RKO (cell line): ENCODE data around the gene FYN.
A peak's percentile ranks its signal among the peaks of the same experiment; 100 is the strongest.

Experiments
- DNase-seq: peaks from one replicate; pipeline ENCODE4 v3.0.0-alpha.2; 2016; ENCODE audit warnings: low spot score

Gene FYN

GRCh38 chr6:111747829-111748228, 125.4 kb downstream of the FYN start:
- no peak for DNase-seq

DNA sequence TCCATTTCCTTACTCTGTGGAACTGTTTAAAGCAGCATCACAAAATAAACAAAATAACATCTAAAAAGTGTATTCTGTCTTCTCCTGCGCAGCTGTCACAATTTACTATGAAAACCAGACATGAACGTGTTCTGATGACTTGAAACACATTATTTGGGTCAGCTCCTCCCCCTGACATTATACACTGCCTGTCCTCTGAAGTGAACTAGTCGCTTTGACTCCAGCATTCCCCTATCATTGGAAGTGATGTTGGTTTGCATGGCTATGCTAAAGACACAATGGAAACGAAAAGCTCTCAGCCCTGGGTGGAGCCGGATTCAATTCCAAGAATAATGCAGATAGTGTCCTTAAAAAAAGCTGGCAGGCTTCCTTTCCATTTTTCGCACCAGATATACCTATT, 125.9 kb downstream of the FYN start:
- no peak for DNase-seq

- no peak for DNase-seq
These were observed 126.3 kb downstream of the FYN start for GRCh38 chr6:111746983-111747382.

DNA sequence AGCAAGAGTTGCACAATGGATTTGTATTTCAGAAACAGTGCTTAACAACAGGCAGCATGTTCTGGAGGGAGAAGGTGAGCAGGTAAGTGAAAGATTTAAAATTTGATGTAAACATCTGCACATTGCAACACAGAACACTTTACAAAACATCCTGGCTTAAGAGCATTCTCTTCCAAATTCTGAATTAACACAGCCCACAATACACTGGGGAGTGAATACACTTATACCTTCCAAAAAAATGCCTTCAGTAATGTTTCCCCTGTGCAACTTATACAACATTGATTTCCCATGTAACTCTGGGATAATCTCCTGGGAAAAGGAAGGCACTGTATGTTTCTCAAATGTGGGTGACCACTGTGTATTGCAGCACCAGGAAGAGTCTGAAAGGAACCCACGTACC, 127.6 kb downstream of the FYN start:
- DNase-seq = no peak

GRCh38 chr6:111745186-111745585, 128.1 kb downstream of the FYN start:
- DNase-seq = no peak

DNA sequence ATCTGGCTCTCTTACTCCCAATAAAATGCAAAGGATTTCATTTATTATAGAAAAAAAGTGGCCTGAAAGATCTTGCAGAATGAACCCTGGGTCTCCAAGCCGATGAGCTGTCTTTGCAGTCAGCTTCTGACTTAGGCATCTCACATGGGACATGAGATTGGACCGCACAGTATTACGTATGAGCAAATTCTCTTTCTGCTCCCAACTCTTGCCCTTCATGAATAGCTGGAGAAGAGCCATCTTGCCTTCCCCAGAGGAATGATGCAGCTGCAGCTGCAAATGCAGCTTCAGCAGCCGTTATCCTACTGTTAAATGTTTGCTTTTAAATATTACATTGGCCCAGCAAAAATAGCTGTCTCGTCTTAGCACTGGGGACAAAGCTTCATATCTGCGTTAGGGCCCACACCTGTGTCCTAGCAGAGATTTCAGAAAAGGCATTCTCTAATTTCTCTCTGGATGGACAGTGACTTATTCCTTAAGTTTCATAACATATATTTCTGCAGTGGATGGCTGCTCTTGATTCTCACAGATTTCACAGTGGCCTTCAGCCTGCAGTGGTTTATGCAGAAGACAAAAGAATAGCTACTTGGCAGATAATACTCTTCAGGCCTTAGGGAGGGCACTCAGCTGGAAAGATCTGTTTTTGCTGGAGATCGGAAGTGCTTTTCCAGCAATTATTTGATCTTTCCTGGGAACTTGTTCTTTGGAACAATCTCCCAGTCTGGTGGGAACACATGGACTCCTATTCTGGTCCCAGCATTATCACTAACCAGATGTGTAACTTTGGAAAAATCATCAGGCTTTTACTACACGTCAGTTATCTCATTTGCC, 129.2 kb downstream of the FYN start:
- no peak for DNase-seq

- no peak for DNase-seq
These were observed 129.9 kb downstream of the FYN start for GRCh38 chr6:111743360-111743759.

- DNase-seq = no peak
These were observed 131.9 kb downstream of the FYN start for GRCh38 chr6:111741177-111741952.

DNA sequence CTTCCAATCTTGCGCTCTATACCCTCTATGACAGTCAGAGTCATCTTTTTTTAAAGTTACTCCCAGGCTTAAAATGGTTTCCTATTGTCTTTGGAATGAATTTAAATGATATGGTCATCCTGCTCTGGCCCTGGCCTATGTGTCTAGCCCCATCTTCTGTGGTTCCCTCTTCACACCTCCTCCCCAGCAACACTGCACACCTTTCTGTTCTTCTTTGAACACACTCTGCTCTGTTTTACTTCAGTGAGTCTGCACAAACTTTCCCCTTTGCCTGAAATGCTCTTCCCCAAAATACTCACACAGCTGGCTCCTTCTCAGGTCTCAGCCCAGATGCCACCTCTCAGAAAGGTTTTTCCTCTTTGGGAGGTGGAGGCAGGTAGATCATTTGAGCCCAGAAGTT, 132.7 kb downstream of the FYN start:
- DNase-seq = no peak

DNA sequence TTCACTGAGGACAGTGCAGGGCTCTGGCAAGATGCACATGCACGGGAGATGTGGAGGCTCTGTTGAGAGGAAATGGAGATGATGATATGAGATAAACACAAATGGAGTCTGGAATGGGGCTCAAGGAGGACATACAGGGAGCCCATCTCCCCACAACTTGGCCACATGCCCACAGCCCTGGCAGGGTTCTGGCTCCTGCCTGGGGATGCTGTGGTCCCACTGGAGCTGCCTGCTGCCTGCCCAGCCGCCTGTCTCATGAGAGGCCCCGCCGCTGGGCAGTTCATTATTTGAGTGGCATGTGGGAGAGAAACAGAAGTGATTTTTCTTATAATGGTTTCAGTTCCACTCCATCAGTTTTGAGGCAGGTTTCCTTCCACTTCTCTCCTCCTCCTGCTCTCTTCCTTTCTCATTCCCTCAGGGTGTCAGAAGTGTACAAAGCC, 134.0 kb downstream of the FYN start:
- DNase-seq = no peak

GRCh38 chr6:111738631-111739030, 134.6 kb downstream of the FYN start:
- no peak for DNase-seq

- DNase-seq = no peak
These were observed 135.1 kb downstream of the FYN start for GRCh38 chr6:111738156-111738555.

DNA sequence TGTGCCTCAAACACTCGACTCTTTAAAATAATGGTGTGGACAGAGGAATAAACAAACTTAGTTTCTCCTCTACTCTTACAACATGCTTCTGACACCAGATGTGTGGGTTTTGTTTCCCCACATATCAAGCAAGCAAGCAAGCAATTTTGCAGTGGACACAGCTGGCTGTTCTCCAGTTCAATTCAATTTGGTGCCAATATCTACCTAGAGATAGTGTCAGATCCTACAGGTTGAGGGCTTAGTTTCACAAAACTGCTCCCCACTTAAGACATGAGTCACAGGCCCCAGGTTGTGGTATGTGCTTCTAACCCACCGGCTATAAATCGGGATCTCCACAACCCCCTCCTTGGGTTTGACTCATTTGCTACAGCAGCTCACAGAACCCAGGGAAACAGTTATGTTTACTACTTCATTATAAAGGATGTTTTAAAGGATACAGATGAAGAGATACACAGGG, 136.2 kb downstream of the FYN start:
- no peak for DNase-seq

GRCh38 chr6:111736005-111736608, 137.1 kb downstream of the FYN start:
- DNase-seq = no peak

DNA sequence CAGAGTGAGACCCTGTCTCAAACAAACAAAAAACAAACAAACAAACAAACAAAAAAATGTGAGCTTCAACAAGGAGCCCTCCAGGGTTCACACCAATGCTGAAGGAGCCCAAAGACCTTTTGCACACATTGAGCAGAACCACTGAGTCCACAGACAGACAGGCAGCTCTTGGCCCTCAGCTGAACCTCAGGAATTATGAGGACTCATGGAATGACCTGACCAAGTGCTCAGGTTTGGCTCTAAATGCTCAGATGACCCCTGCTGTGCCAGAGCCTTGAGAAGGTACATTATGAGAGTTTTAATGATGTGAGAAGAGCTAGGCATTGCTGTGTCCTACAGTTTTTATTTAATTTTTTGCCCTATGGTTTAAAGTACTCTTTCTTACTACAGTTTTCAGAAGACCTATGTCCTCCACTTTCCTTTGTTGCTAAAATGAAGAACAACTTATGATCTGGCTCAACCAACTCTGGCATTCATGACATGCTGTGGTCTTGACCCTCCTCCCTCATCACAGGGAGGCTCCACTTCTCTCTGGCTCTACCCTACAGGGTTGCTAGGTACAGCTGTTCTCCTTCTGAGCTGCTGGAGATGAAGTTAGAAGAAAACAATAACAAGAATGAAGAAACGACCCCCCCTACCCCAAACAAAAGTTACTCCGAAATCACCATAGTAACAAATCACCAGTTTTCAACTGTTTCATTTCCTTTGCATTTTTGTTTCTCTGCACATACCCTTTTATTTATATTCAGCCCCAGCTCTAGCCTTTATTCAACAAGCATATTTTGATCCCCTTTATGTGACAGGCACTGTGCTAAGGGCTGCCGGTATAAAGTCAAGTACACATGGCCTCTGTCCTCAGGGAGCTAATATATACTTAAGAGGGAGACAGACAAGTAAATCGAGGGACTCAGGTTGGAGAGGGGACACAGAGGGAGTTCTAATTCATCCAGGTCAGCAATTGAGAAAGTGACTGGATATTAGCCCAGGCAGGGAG, 138.9 kb downstream of the FYN start:
- DNase-seq = no peak

GRCh38 chr6:111732390-111732789, 140.9 kb downstream of the FYN start:
- DNase-seq = no peak

- DNase-seq = no peak
These were observed 141.6 kb downstream of the FYN start for GRCh38 chr6:111731456-111732195.

GRCh38 chr6:111730864-111731263, 142.4 kb downstream of the FYN start:
- no peak for DNase-seq

- peak; percentile 47 for DNase-seq
These were observed 145.4 kb downstream of the FYN start for GRCh38 chr6:111727802-111728201.

- no peak for DNase-seq
These were observed 146.2 kb downstream of the FYN start for GRCh38 chr6:111727041-111727440.
